C4-2B (cell line): Measurements from ENCODE around the gene VCL.

Experiments
- ZFX ChIP-seq: fragments of 450-650 bp; IDR thresholded peaks from 2 replicates; pipeline ENCODE4 v1.6.1; 2017
- TF ChIP-seq, protein P1 (sequence below): fragments of 450-650 bp; conservative IDR thresholded peaks from 2 replicates; pipeline ENCODE4 v1.5.1; 2017; ENCODE audit warnings: mild to moderate bottlenecking

DNA sequence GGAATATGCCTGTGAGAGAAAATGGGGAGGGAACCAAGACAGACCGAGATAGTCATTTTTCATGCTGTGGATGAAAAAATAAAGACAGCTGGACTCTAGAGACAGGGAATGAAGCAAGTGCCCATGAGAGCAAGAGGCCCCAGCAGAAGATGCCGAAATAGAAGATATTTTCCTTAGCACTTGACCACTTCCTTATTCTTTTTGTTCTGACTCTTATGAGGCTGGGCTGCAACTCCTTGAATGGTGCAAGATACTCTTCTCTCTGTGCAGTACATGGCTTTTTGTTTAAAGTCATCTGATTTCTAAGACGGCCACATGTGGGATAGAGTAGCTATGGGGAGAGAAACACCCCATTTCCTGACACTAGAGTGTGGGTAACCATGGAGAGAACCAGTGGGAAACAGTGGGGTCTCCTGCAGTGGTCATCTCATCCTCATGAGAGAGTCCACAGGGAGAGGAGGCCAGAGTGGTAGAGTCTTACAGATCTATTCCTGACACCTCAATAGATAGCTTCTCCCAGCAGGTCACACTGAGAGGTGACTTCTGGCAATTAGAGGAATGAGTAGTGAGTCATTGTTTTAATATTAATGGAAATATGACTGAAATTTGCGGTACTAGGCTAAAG lies 18.0 kb upstream of the VCL start:
- TF ChIP-seq, protein P1, sequence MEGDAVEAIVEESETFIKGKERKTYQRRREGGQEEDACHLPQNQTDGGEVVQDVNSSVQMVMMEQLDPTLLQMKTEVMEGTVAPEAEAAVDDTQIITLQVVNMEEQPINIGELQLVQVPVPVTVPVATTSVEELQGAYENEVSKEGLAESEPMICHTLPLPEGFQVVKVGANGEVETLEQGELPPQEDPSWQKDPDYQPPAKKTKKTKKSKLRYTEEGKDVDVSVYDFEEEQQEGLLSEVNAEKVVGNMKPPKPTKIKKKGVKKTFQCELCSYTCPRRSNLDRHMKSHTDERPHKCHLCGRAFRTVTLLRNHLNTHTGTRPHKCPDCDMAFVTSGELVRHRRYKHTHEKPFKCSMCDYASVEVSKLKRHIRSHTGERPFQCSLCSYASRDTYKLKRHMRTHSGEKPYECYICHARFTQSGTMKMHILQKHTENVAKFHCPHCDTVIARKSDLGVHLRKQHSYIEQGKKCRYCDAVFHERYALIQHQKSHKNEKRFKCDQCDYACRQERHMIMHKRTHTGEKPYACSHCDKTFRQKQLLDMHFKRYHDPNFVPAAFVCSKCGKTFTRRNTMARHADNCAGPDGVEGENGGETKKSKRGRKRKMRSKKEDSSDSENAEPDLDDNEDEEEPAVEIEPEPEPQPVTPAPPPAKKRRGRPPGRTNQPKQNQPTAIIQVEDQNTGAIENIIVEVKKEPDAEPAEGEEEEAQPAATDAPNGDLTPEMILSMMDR: no peak
- no peak for TF ChIP-seq ZFX
